ENCODE data around the gene MAML1.
A peak's percentile ranks its signal among the peaks of the same experiment; 100 is the strongest.

Gene MAML1

DNA sequence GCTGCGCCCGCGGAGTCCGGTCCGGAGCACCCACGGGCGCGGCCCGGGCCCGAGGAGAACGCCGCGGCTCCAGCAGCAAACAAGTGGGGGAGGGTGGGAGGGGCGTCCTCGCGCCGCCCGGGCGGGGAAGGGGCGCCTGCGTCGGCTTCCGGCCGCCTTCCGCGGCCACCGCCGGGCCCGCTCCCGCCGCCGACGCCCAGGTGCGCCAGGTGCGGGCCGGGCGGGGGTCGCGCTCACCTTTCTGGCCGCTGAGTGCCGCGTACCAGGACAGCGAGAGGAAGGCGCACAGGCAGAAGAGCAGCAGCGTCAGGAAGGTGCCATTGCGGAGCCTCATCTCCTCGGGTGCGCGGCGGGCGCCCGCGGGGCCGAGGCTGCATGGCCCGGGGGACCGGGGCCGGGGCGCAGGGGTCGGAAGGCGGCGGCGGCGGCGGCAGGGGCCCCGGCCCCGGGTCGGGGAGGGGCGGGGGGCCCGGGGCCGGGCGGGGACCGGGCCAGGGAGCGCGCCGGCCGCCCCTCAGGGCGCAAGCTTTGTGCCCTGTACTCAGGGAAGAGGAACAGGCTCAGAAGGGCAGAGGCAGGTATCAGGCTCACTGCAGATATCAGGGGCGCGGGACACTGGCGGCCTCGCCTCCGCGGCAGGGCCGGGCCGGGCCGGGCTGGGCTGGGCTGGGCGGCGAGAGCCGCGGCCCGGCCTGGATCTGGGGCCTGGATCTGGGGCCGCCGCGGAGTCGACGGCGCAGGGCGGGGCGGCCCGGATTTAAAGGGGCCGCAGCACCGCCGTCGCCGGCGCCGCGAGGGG is 73.8 kb downstream of the MAML1 start, which contains the start of gene MGAT4B:
Gene MGAT4B, minus strand, starts transcription at position 617 of the 799 bp plus-strand sequence. Its CDS starts 283 bp downstream, at position 334.
- peak; percentile 82 for DNase-seq (ENCODE audit: low read depth)

- DNase-seq (ENCODE audit: low read depth) = no peak
Measured at GRCh38 chr5:179812135-179812825, 79.7 kb downstream of the MAML1 start.

DNA sequence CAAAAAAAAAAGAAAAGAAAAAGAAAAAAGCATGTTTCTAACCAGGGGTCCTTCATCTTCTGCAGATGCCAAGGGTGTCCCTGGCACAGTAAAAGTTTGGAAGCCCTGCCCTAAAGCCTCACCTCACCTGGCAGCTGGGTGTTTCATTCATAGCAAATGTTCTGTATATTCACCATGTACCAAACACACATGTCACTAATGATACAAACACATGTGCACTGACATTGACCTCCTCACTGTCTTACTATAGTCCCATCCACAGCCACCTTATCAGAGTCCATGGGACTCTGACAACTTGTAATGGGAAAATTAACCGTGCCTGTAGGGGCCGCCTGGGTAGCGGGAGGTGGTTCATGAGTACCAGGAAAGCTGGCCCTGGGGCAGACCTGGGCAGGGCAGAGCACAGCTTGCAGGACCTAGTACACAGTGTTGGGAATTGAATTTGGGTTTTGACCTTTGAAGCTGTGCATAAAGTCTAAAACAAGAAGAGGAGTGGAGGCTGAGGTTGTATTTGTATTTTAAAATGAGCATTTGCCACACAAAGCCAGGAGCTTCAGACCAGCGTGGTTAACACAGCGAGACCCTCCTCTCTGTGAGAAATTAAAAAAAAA is 80.5 kb downstream of the MAML1 start:
- no peak for DNase-seq (ENCODE audit: low read depth)

GRCh38 chr5:179814090-179814489 is 81.5 kb downstream of the MAML1 start:
- no peak for DNase-seq (ENCODE audit: low read depth)

GRCh38 chr5:179815491-179816249 is 83.0 kb downstream of the MAML1 start:
- no peak for DNase-seq (ENCODE audit: low read depth)

- DNase-seq (ENCODE audit: low read depth) = no peak
Measured at GRCh38 chr5:179816401-179816795, 83.8 kb downstream of the MAML1 start.

DNA sequence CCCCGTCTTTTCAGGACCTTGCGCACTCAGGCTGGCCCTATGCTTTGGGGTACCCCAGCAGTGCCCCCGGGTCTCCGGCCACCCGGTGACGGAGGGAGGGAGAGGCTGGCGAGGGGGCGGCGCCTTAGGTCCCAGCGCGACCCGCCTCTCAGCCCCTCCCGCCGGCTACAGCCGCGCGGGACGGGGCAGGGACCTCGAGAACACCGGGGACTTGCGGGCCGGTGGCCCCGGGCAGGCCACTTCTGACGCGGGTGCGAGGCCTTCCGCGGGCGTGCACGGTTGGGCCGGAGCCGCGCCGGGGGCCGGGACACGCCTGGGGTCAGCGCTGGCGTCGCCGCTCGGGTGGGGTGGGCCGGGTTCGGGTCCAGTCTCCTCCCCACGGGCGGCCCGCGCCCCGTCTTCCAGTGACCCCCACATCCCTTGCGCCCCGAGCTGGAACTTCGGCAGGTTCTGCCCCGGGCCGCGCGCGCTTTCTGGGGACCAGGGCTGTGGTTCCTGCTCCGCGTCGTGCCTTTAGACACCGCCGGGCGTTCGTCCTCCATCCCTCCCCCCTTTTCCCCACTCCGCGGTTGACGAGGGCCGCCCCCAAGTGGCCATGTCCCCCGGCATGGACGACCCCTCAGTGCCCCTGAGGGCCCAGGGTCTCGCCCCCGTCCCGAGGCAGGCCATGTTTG is 84.3 kb downstream of the MAML1 start:
- no peak for DNase-seq (ENCODE audit: low read depth)

DNA sequence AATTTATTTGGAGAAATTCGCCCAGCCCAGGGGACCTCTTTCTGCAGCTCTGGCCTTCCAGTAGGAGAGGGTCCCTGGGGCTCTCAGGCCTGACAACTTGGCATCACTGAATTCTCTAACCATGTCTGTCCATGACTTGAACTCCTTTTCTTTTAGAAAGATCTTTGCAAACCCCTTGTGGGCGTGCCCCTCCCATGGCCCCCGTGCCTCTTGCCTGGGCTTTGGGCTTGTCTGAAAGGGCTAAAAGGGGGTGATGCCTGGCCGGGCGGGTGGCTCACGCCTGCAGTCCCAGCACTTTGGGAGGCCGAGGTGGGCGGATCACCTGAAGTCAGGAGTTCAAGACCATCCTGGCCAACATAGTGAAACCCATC is 84.8 kb downstream of the MAML1 start:
- no peak for DNase-seq (ENCODE audit: low read depth)

GRCh38 chr5:179817890-179818745 is 85.5 kb downstream of the MAML1 start:
- DNase-seq (ENCODE audit: low read depth) = no peak

DNA sequence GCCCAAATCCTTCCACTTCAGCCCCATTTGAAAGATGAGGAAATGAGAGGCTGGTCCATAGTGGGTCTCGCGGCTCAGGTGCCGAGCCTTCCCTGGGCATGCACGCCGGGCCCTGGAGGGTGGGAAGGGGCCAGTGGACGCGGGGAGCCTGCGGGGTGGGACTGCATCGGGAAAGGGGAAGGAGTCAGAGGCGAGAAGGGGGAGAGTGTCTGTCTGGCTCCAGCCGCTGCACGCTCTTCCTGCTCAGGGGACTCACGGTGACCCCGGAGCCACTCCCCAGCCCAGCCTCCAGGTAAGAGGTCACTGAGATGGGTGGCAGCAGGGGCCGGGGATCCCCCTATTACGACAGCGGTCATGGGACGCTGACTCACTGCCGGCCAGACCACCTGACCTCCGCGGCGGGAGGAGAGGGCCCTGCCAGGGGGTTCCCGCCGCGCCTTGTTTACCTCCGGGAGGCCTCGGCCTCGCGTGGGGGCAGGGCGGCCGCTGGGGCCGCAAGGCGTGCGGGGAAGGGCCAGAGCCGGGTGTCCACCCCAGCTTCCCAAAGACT is 86.2 kb downstream of the MAML1 start:
- DNase-seq (ENCODE audit: low read depth) = peak; percentile 96

DNA sequence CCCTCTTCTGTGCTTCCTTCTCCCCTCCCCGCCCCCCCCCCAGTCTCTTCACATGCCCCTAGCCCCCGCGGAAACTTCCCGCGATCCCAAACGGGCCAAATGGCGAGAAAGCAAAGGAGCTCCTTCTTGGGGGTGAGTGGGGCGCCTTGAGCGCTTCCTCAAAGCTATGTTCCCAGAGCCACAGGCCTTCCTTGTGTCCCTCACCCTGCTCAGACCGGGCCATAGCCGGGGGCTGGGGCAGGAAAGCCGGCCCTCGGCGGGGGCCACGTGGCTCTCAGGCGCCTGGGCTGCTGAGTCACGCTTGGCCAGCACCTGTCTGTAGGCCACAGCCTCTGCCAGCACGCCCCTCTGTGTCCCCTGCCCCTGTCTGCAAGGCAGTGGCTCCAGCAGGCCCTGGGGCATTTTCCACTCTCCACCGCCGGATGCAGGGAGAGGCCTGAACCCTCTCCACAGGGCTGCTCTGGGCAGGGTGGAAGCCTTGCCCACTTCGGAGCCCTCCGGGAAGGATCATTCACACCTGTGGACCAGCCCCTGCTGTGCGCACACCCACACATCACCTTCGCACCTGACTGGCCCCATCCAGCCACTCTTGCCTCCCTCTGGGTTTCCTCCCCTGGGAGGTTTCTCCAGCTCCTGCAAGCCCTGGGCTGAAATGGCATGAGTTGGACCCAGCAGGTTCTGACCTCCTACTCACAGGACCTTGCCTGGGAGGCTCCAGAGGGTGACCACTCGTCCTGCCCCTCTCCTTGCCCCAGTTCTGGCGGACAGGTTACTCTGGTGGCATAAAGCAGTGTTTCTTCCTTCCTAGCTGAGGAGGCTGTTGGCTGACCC is 86.9 kb downstream of the MAML1 start:
- peak; percentile 84 for DNase-seq (ENCODE audit: low read depth)

DNA sequence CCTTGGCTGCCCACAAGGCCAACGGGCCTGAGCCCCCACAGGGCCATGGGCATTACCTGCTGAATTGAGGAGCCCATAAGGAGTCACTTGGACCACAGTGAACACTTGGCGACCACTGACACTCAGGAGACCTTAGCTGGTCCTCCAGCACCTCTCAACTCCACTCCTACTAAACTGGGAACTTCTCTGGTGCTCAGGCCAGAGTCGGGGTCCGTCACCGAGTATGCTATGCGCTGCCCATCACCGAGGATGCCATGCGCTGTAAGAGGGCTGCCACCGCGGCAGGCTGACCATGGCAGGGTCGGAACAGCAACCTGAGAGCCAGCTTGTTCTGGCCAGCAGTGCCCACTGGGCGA is 87.5 kb downstream of the MAML1 start:
- DNase-seq (ENCODE audit: low read depth) = no peak

- peak; percentile 81 for DNase-seq (ENCODE audit: low read depth)
Measured at GRCh38 chr5:179820483-179821297, 88.1 kb downstream of the MAML1 start, which contains the start of gene SQSTM1. TSS of gene SQSTM1 (plus strand) at chr5:179820905. CDS start at chr5:179820937, 32 bp downstream.

- peak; percentile 94 for DNase-seq (ENCODE audit: low read depth)
Measured at GRCh38 chr5:179821298-179822058, 88.9 kb downstream of the MAML1 start.

DNA sequence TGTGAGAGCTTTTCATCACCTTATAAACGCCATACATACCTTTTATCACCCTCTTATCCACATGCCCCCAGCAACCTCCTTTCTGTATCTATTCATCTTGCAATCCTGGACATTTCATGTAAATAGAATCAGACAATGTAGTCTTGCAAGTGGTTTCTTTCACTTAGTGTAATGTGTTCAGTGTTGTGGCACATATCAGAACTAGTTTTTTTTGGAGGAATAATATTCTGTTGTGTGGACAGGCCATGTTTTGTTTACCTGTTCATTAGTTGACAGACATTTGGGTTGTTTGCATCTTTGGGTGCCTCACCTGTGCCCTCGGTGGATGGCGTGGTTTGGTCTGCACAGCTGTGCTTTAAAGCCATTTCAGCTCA is 89.4 kb downstream of the MAML1 start:
- no peak for DNase-seq (ENCODE audit: low read depth)

DNA sequence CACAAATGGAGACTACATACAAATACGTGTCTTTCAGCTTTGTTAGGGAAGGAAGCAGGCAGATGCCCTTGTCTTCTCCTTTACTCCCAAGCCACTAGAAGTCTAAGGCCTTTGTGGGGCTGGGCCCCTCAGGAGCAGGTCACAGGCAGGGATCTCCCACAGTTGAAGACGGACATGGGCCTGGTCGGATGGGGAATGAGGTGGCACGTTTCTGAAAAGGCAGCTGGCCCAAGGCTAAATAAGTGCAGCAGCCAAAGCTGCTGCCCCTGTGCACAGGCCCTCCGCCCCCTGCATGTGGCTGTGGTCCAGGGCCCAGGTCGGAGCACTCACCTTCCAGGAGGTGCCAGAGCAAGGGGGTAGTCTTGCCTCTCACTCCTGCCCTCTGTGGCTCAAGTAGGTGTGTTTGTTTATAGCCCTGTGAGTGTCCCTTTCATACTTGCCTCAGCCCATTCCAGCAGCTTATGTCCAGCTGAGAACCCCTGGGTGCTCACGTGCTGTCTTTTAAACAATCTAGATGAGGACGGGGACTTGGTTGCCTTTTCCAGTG is 89.9 kb downstream of the MAML1 start:
- DNase-seq (ENCODE audit: low read depth) = no peak

DNA sequence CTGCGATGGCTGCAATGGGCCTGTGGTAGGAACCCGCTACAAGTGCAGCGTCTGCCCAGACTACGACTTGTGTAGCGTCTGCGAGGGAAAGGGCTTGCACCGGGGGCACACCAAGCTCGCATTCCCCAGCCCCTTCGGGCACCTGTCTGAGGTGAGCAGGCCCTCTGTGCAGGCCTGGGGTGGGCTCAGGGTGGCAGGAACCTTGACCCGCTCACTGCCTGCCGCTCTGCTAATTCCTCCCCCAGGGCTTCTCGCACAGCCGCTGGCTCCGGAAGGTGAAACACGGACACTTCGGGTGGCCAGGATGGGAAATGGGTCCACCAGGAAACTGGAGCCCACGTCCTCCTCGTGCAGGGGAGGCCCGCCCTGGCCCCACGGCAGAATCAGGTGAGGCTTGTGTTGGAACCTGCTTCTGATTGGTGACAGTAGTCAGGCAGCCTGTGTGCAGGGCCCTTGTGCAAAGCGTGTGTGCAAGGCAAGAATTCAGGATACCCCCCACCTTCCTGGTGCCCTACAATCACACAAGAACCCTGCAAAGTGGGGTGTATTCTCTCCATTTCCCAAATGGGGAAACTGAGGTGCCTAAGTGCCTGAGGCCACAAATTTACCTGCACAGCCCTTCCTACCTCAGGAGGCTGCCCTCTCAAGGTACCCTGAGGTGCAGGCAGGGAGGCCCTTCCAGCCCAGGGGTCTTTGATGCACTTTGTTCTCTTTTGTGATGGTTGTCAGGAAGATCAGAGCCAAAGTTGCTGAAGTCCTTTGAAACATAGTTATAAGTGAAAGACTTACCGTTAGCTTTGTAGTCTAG is 91.5 kb downstream of the MAML1 start:
- no peak for DNase-seq (ENCODE audit: low read depth)

All from ELR (cell line).